ENCODE results near the gene THAP3. TPM values are rescaled to one million over a fixed set of nuclear protein-coding genes. Genes with fewer than 3 reads are reported as not detected.
"Not testable (repeated sequence)": the region's sequence is repeated elsewhere in the genome, so short reads cannot be mapped to it uniquely, and the experiment has no call there.

The THAP3 gene
- total RNA-seq, 1 experiment from 2014 or later = 35.5 TPM

DNA sequence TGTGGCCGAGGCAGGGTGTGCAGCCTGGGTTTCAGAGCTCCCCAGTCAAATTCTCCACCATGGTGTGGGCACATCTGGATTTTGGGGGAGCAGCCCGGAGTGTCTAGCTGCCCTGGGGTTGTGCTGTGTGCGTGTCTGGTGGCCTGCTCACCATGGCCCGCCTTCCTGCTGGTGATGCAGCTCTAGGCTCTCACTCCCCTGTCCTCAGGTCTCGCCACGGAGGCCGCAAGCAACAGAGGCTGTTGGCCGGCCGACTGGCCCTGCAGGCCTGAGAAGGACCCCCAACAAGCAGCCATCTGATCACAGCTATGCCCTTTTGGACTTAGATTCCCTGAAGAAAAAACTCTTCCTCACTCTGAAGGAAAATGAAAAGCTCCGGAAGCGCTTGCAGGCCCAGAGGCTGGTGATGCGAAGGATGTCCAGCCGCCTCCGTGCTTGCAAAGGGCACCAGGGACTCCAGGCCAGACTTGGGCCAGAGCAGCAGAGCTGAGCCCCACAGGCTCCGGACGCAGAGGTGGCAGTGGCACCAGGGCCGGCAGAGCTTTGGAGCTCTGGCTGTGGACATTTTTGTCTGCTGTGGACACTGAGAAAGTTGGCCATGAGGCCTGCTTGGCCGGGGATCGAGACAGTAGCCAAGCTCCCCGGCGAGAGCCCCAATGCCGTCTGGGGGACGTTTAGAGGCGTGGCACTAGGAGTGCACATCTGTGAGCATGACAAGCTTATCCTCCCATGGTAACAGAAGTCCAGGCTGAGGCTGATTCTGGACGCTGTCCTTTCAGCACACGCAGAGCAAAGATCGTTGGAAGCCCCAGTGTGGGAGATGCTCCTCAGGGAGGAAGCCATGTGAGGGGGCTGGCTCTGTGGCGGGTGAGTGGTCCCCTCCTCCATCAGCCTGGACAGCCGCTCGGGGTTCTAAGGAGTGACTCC, 8.2 kb downstream of the THAP3 start:
- H3K27ac ChIP-seq = no peak overlapping the region
- no peaks in the 10 kb centered on the region for H3K27me3 ChIP-seq
- peaks cover 43% of the 10 kb centered on the region for H3K4me1 ChIP-seq
- DNase-seq = no peak
- peaks cover 77% of the 10 kb centered on the region for H3K36me3 ChIP-seq
- no peaks in the 10 kb centered on the region for H3K9me3 ChIP-seq (replicated peaks)
- H3K4me3 ChIP-seq = no peak overlapping the region

- DNase-seq = peak; percentile 91
- Histone ChIP-seq H3K4me1 (peaks cover 38% of the 10 kb centered on the region), H3K36me3 (peaks cover 78% of the 10 kb centered on the region), H3K4me3 (no peak overlapping the region), H3K27me3 (no peaks in the 10 kb centered on the region), H3K27ac (peak overlapping the region; percentile 35), H3K9me3 (replicated peaks) (no peaks in the 10 kb centered on the region)
Measured at GRCh38 chr1:6634371-6635052, 9.8 kb downstream of the THAP3 start.

DNA sequence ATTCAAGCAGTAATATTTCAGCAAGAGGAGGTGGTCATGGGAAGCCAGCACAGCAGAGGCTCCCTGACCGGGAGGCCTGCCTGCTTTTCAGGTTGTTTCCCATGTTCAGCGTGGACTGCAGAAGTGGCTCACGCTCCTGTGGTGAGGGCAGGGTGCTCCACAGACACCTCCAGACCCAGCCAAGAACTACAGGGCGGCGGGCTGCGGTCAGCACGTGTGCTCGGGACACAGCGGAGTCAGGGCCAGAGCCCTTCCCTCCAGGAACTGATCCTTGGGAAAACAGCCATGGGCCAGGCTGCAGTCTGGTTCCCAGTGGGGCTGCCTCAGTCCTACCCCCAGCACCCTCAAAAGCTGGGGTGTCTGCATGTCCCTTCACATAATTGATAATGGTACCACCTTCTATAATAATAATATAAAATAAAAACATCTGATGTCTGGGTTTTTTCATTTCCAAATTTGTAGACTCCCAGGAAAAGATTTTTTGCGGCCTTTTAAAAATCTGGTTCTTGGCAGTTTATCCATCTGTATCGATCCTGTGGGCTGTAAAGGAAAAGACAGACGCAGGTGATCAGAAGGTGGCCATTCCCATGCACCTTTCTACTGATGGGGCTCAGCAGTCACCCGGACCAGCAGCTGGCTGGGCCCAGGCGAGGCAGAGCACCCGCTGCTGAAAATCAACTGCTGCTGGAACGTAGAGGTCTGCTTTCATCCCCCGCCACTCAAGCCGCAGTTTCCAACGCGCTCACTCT, 10.7 kb downstream of the THAP3 start:
- H3K27ac ChIP-seq = no peak overlapping the region

DNA sequence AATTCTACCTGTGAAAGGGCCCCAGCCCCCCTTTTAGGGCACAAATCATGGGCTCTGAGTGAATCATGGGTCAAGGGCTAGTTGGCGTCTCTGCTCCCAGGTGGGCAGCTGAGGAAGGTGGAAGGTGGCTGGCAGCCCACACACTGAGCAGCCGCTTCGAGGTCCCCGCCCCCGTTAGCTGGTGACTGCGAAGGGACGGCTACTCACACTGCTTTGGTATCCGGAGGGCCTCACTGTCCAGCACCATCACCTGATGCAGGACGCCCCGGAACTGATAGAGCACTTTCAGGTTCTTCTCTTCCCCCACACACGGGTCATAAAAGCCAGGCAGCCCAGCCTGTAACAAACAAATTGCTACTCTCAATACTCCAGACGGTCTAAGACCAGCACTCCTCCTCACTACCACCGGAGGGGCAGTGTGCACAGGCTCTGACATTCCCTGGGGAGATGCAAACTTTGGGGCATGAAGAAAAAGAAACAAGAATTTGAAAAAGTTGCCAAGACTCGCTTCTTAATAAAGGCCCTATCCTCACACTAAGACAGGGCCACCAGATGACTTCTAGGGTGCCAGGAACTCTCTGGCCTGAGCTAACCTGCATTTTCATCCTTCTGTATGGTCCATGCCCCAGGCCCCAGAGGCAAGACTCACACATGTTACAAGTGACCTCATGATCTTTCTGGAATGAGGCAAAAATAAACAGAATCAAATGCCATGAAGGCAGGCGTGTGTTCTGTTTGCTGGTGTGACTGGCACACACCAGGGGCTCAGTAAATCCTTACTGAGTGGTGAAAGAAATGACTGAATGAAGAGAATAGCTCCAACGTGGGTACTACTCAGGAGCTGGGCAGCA, 11.5 kb downstream of the THAP3 start:
- DNase-seq = no peak
- Histone ChIP-seq H3K4me3 (no peak overlapping the region), H3K27me3 (no peaks in the 10 kb centered on the region), H3K9me3 (replicated peaks) (no peaks in the 10 kb centered on the region), H3K36me3 (peaks cover 79% of the 10 kb centered on the region), H3K27ac (no peak overlapping the region), H3K4me1 (peaks cover 38% of the 10 kb centered on the region)

More for the DNA sequence above, 10.7 kb downstream of the THAP3 start:
- no peaks in the 10 kb centered on the region for H3K27me3 ChIP-seq
- no peak overlapping the region for H3K4me3 ChIP-seq
- H3K9me3 ChIP-seq (replicated peaks) = no peaks in the 10 kb centered on the region
- peaks cover 38% of the 10 kb centered on the region for H3K4me1 ChIP-seq
- H3K36me3 ChIP-seq = peaks cover 77% of the 10 kb centered on the region
- DNase-seq = no peak

- Histone ChIP-seq H3K4me1 (peaks cover 38% of the 10 kb centered on the region), H3K36me3 (peaks cover 80% of the 10 kb centered on the region)
- DNase-seq = peak in 1 of 2 experiments; percentile 43
- not testable (repeated sequence) for H3K4me3 ChIP-seq; H3K27ac ChIP-seq; H3K27me3 ChIP-seq; H3K9me3 ChIP-seq (replicated peaks)
Measured at GRCh38 chr1:6636778-6637177, 12.1 kb downstream of the THAP3 start.

- Histone ChIP-seq H3K36me3 (peaks cover 74% of the 10 kb centered on the region), H3K27me3 (no peaks in the 10 kb centered on the region), H3K27ac (no peak overlapping the region), H3K9me3 (replicated peaks) (no peaks in the 10 kb centered on the region), H3K4me1 (peaks cover 38% of the 10 kb centered on the region), H3K4me3 (no peak overlapping the region)
- no peak for DNase-seq
Measured at GRCh38 chr1:6637770-6638169, 13.1 kb downstream of the THAP3 start.

- no peak overlapping the region for H3K27ac ChIP-seq
- H3K4me3 ChIP-seq = no peak overlapping the region
- H3K4me1 ChIP-seq = peaks cover 35% of the 10 kb centered on the region
- H3K9me3 ChIP-seq (replicated peaks) = no peaks in the 10 kb centered on the region
- H3K27me3 ChIP-seq = no peaks in the 10 kb centered on the region
- H3K36me3 ChIP-seq = peaks cover 69% of the 10 kb centered on the region
- DNase-seq = no peak
Measured at GRCh38 chr1:6638226-6638625, 13.6 kb downstream of the THAP3 start.

DNA sequence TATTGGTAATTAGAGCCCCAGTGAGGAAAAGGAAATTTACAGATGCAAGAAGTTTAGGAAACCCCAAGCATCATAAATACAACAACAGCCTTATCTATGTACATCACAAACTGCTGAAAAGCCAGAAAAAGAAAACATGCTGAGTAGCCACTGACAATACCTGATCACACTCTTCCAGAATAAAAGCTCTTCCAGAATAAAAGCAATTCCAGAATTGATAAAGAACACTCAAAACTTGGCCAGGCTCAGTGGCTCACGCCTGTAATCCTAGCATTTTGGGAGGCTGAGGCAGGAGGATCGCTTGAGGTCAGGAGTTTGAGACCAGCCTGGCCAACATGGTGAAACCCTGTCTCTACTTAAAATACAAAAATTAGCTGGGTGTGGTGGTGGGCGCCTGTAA, 16.2 kb downstream of the THAP3 start:
- H3K9me3 ChIP-seq (replicated peaks); H3K27ac ChIP-seq; DNase-seq; H3K4me3 ChIP-seq; H3K27me3 ChIP-seq: not testable (repeated sequence)
- Histone ChIP-seq H3K36me3 (peaks cover 73% of the 10 kb centered on the region), H3K4me1 (peaks cover 12% of the 10 kb centered on the region; the same call in 1 of the 2 replicates)

GRCh38 chr1:6645018-6645417, 20.4 kb downstream of the THAP3 start:
- DNase-seq = no peak
- Histone ChIP-seq H3K4me3 (no peak overlapping the region), H3K27me3 (no peaks in the 10 kb centered on the region), H3K9me3 (replicated peaks) (no peaks in the 10 kb centered on the region), H3K27ac (no peak overlapping the region), H3K36me3 (peaks cover 41% of the 10 kb centered on the region), H3K4me1 (no peaks in the 10 kb centered on the region)

DNA sequence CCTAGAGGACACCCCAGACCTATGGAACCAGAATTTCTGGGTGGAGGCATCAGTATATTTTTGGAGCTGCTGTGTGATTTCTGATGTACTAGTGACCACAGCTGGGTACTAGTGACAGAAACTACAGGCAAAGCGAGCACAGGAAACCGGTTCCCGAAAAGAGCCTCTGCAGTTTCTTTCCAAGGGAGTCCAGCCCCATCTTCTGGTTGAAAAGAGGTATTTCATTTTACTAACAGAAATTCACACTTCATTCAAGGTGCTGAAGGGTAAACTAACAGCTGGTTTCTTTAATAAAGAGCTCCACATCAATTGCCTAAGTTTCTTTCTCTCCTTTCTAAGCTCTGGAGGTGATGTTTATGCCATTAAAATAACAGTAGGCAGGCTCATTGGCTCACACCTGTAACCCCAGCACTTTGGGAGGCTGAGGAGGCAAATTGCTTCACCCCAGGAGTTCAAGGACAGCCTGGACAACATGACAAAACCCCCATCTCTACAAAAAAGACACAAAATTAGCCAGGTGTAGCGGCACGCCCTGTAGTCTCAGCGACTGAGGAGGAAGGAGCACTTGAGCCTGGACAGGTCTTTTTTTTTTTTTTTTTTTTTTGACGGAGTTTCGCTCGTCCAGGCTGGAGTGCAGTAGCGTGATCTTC, 22.0 kb downstream of the THAP3 start:
- H3K27me3 ChIP-seq = no peaks in the 10 kb centered on the region
- peaks cover 34% of the 10 kb centered on the region for H3K36me3 ChIP-seq
- H3K27ac ChIP-seq = no peak overlapping the region
- DNase-seq = peak; percentile 56 to 79
- no peak overlapping the region for H3K4me3 ChIP-seq
- no peaks in the 10 kb centered on the region for H3K4me1 ChIP-seq
- no peaks in the 10 kb centered on the region for H3K9me3 ChIP-seq (replicated peaks)

GRCh38 chr1:6648556-6648955, 23.9 kb downstream of the THAP3 start:
- DNase-seq = no peak
- H3K4me3 ChIP-seq = no peak overlapping the region
- no peak overlapping the region for H3K27ac ChIP-seq
- no peaks in the 10 kb centered on the region for H3K9me3 ChIP-seq (replicated peaks)
- no peaks in the 10 kb centered on the region for H3K4me1 ChIP-seq
- H3K27me3 ChIP-seq = no peaks in the 10 kb centered on the region
- peaks cover 46% of the 10 kb centered on the region for H3K36me3 ChIP-seq

- H3K4me3 ChIP-seq = no peak overlapping the region
- no peaks in the 10 kb centered on the region for H3K9me3 ChIP-seq (replicated peaks)
- no peaks in the 10 kb centered on the region for H3K4me1 ChIP-seq
- H3K27ac ChIP-seq = no peak overlapping the region
- H3K27me3 ChIP-seq = no peaks in the 10 kb centered on the region
- no peak for DNase-seq
- H3K36me3 ChIP-seq = peaks cover 39% of the 10 kb centered on the region
Measured at GRCh38 chr1:6651909-6652308, 27.2 kb downstream of the THAP3 start.

- Histone ChIP-seq H3K9me3 (replicated peaks) (no peaks in the 10 kb centered on the region), H3K4me1 (no peaks in the 10 kb centered on the region), H3K27ac (no peak overlapping the region), H3K4me3 (no peak overlapping the region), H3K27me3 (no peaks in the 10 kb centered on the region), H3K36me3 (peaks cover 39% of the 10 kb centered on the region)
- no peak for DNase-seq
Measured at GRCh38 chr1:6652986-6653385, 28.3 kb downstream of the THAP3 start.
